Breast epithelium (tissue), 4 donors: ENCODE results near the gene CXCL8. TPM values are rescaled to one million over a fixed set of nuclear protein-coding genes. Genes with fewer than 3 reads are reported as not detected.

Experiments used
- DNase-seq, 2 donors: peaks; one replicate each; pipeline ENCODE4 v3.0.0-alpha.2; 2019; ENCODE audit warnings: low spot score in 2 of 2
- H3K27ac ChIP-seq, 2 donors: fragments of 200-600 bp; sonication (generic) in 1 of 2; one replicate each; pipeline ENCODE4 v1.5.1; 2016 to 2019; ENCODE audit warnings: mild to moderate bottlenecking in 1 of 2
- H3K27me3 ChIP-seq, 2 donors: fragments of 200-600 bp; sonication (generic) in 1 of 2; one replicate each; pipeline versions ENCODE4 v1.5.1 to v1.6.0; 2017 to 2019; ENCODE audit warnings: control low read depth in 1 of 2, mild to moderate bottlenecking in 1 of 2
- H3K36me3 ChIP-seq: fragments of 200-600 bp; one replicate; pipeline ENCODE4 v1.5.1; 2019
- H3K4me1 ChIP-seq, 2 donors: fragments of 200-600 bp; sonication (generic); one replicate each; pipeline ENCODE4 v1.5.1; 2016 to 2019; ENCODE audit warnings: control low read depth in 1 of 2
- H3K4me3 ChIP-seq, 3 donors: fragments of 200-600 bp; sonication (generic); 1 replicate in 2 of 3; 2 replicates in 1 of 3; pipeline ENCODE4 v1.5.1; 2016 to 2019; ENCODE audit warnings: mild to moderate bottlenecking in 3 of 3, moderate library complexity in 2 of 3
- H3K9me3 ChIP-seq, 2 donors: fragments of 200-600 bp; sonication (generic) in 1 of 2; one replicate each; pipeline ENCODE4 v1.5.1; 2016 to 2019; ENCODE audit warnings: control low read depth in 1 of 2
- POLR2A ChIP-seq: fragments of 450-650 bp; IDR thresholded peaks from one replicate; pipeline ENCODE4 v1.6.1; 2016; ENCODE audit warnings: antibody characterized with exemption, mild to moderate bottlenecking, moderate library complexity
- POLR2AphosphoS5 ChIP-seq, 3 donors: sonication (generic); formaldehyde crosslinking; IDR thresholded peaks; one replicate each; pipeline ENCODE4 v1.6.1; 2017; ENCODE audit warnings: antibody characterized with exemption in 3 of 3
- intact Hi-C: fragments of 100-400 bp; cut with DNase I; formaldehyde crosslinking; loops from one replicate; pipeline ENCODE4 v1.15.1; 2023; ENCODE audit warnings: low total_unique reads
- total RNA-seq, 3 donors: library from RNA; depleted of rRNA; stranded (reverse); fragments of >200 nt; gene quantifications; one replicate each; pipeline ENCODE4 v1.1.0, GENCODE V29; 2016
- TF ChIP-seq, protein P1 (sequence below), 3 donors: fragments of 450-650 bp; IDR thresholded peaks; one replicate each; pipeline ENCODE4 v1.5.1; 2016 to 2017; ENCODE audit warnings: antibody characterized with exemption in 3 of 3, mild to moderate bottlenecking in 3 of 3, moderate library complexity in 3 of 3

Gene CXCL8
- total RNA-seq, 3 donors from 2014 or later, result 0.64 to 33.7 (median 2.6) TPM

DNA sequence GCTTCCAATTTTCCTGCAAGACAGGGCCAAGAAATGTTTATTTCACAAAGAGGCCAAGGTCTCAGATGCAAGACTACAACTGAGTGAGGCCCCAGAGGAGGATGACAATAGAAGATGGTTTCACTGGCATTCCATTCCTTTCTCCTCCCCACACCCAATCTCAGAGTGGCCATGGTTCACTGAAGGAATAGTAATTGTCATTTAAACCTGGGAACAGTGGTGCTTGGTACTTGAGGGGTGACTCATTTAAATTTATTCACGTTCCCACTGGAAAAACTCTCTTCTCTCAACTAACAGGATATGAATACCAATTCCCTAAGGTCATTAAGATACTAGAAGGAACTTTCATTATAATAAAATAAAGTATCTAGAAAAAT lies 35.3 kb upstream of the CXCL8 start:
- Histone ChIP-seq H3K4me3 (no peak overlapping the region), H3K36me3 (no peaks in the 10 kb centered on the region), H3K27me3 (no peaks in the 10 kb centered on the region), H3K9me3 (no peaks in the 10 kb centered on the region), H3K4me1 (no peaks in the 10 kb centered on the region), H3K27ac (peak overlapping the region; percentile 6 to 50)
- intact Hi-C loops, result no loop called here
- no peak for DNase-seq
- TF ChIP-seq, protein P1, sequence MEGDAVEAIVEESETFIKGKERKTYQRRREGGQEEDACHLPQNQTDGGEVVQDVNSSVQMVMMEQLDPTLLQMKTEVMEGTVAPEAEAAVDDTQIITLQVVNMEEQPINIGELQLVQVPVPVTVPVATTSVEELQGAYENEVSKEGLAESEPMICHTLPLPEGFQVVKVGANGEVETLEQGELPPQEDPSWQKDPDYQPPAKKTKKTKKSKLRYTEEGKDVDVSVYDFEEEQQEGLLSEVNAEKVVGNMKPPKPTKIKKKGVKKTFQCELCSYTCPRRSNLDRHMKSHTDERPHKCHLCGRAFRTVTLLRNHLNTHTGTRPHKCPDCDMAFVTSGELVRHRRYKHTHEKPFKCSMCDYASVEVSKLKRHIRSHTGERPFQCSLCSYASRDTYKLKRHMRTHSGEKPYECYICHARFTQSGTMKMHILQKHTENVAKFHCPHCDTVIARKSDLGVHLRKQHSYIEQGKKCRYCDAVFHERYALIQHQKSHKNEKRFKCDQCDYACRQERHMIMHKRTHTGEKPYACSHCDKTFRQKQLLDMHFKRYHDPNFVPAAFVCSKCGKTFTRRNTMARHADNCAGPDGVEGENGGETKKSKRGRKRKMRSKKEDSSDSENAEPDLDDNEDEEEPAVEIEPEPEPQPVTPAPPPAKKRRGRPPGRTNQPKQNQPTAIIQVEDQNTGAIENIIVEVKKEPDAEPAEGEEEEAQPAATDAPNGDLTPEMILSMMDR (IDR thresholded peaks at IDR 0.05), result no peak
- TF ChIP-seq POLR2A (no peak), POLR2AphosphoS5 (IDR thresholded peaks at IDR 0.05) (no peak)

DNA sequence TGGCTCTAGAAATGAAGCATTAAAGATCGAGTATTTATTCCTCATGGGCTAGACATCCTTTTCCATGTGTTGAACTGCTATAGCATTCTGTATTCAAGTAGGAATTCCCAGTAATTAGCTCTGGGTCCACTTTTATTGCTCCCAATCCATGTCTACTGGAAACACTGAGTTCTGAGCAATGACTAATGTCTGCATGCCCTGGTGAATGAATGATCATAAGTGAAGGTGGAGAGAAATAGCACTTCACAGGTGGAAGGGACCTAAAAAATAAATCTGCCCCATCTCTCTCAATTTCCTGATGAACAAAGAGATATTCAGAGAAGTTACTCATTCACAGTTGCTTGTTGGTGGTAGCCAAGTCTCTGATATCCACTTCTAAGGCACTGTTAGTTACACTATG lies 34.6 kb upstream of the CXCL8 start:
- TF ChIP-seq POLR2AphosphoS5 (IDR thresholded peaks at IDR 0.05) (no peak), POLR2A (no peak)
- TF ChIP-seq, protein P1 (IDR thresholded peaks at IDR 0.05), result no peak
- Histone ChIP-seq H3K4me3 (no peak overlapping the region), H3K36me3 (no peaks in the 10 kb centered on the region), H3K27me3 (no peaks in the 10 kb centered on the region), H3K4me1 (no peaks in the 10 kb centered on the region), H3K27ac (peak overlapping the region in 1 of 2 donors; percentile 9), H3K9me3 (no peaks in the 10 kb centered on the region)
- DNase-seq, result no peak
- intact Hi-C loops, result no loop called here

DNA sequence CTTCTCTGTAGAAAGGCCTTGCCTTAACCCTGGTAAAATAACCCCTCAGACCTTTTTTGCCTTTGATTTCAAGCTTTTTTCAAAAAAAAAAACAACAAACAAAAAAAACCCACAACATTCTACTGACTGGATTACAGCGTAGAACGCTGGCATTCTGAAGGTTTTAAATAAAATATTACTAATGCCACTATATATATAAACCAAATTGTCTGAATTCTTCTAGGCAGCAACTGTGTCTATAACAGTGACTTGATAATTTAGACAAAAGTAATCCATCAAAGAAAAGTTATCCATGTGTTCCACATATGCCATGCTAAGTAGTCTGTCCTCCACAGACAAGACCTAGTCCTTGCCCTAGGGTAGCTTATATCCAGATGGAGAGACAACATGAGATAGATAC lies 33.6 kb upstream of the CXCL8 start:
- intact Hi-C loops, result no loop called here
- Histone ChIP-seq H3K4me3 (no peak overlapping the region), H3K9me3 (no peaks in the 10 kb centered on the region), H3K27ac (no peak overlapping the region), H3K27me3 (no peaks in the 10 kb centered on the region), H3K36me3 (no peaks in the 10 kb centered on the region), H3K4me1 (no peaks in the 10 kb centered on the region)
- no peak for DNase-seq
- TF ChIP-seq POLR2A (no peak), POLR2AphosphoS5 (IDR thresholded peaks at IDR 0.05) (no peak)
- TF ChIP-seq, protein P1 (IDR thresholded peaks at IDR 0.05), result no peak

DNA sequence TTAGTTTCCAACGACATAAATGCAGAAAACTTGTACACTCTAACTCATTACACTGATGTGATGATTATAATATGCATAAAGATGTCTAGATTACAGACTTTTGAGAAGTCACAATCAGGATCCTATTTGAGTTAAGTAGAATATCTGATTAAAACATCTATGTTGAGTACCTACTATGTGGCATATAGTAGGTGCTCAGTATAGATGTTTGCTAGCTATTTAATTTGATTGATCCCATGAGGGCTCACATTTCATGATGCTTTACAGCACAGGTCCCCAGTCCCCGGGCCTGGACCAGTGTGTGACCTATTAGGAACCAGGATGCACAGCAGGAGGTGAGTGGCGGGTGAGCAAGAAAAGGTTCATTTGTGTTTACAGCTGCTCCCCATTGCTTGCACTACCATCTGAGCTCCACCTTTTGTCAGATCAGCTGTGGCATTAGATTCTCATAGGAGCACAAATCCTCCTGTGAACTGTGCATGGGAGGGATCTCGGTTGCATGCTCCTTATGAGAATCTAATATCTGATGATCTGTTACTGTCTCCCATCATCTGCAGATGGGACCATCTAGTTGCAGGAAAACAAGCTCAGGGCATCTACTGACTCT lies 33.0 kb upstream of the CXCL8 start:
- TF ChIP-seq POLR2AphosphoS5 (IDR thresholded peaks at IDR 0.05) (no peak), POLR2A (no peak)
- TF ChIP-seq, protein P1 (IDR thresholded peaks at IDR 0.05), result no peak
- Histone ChIP-seq H3K4me3 (no peak overlapping the region), H3K36me3 (no peaks in the 10 kb centered on the region), H3K9me3 (no peaks in the 10 kb centered on the region), H3K4me1 (no peaks in the 10 kb centered on the region), H3K27ac (no peak overlapping the region), H3K27me3 (no peaks in the 10 kb centered on the region)
- intact Hi-C loops, result no loop called here
- no peak for DNase-seq

DNA sequence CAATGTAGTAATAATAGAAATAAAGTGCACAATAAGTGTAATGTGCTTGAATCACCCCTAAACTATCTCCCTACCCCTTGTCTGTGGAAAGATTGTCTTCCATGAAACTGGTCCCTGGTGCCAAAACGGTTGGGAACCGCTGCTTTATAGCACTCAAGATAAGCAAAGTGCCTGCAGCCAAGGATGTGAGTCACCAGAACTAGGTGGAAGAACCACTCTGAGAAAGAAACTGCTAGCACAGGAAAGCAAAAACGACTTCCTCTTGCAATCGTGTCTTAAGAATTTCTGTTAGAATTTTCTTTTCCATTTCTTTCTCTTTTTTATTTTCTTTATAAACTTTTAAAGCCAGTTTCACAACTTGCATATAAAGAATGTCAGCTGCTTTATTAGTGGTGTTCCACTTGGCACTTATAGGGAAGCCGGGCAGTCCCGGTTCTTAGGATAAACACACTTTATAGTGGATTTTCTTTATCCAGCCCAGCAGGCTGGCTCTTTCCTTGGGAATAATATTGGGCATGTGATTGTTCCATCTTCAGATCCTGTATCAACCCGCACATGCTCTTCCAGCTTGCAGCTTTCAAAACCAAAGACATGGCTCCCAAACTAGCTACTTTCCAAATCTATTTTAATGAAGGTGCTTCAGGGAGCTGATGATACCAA lies 32.3 kb upstream of the CXCL8 start:
- H3K4me3 ChIP-seq, result no peak overlapping the region
- H3K9me3 ChIP-seq, result no peaks in the 10 kb centered on the region
- no peak overlapping the region for H3K27ac ChIP-seq
- TF ChIP-seq POLR2A, result no peak
- TF ChIP-seq POLR2AphosphoS5 (IDR thresholded peaks at IDR 0.05), result no peak
- TF ChIP-seq, protein P1 (IDR thresholded peaks at IDR 0.05), result no peak
- H3K36me3 ChIP-seq, result no peaks in the 10 kb centered on the region
- intact Hi-C loops, result no loop called here
- no peaks in the 10 kb centered on the region for H3K4me1 ChIP-seq
- H3K27me3 ChIP-seq, result no peaks in the 10 kb centered on the region
- DNase-seq, result no peak
